Mucosa of stomach (tissue), 1 donor: Measurements from ENCODE around the gene MED26.

ENCODE experiments used
- H3K27me3 ChIP-seq: one replicate; pipeline ENCODE4 v1.7.0; 2013; ENCODE audit warnings: mild to moderate bottlenecking, low read length; ENCODE audit not compliant: control insufficient read depth, insufficient read depth
- H3K36me3 ChIP-seq: one replicate; pipeline ENCODE4 v1.7.0; 2013; ENCODE audit warnings: low read length; ENCODE audit not compliant: control insufficient read depth, insufficient read depth
- H3K4me1 ChIP-seq: one replicate; pipeline ENCODE4 v1.7.0; 2013; ENCODE audit warnings: mild to moderate bottlenecking, low read length; ENCODE audit not compliant: control insufficient read depth, insufficient read depth
- H3K4me3 ChIP-seq: one replicate; pipeline ENCODE4 v1.7.0; 2013; ENCODE audit warnings: low read length
- H3K9ac ChIP-seq: one replicate; pipeline ENCODE4 v1.7.0; 2013; ENCODE audit warnings: mild to moderate bottlenecking, low read length, moderate library complexity
- H3K9me3 ChIP-seq: one replicate; pipeline ENCODE4 v1.7.0; 2013; ENCODE audit warnings: mild to moderate bottlenecking, low read length, moderate library complexity; ENCODE audit not compliant: control insufficient read depth
- donor health status: Pancreatic carcinoma.

MED26 gene

GRCh38 chr19:16585094-16585801, 42.8 kb downstream of the MED26 start:
- H3K9ac ChIP-seq, result no peak overlapping the region
- no peaks in the 10 kb centered on the region for H3K9me3 ChIP-seq
- no peaks in the 10 kb centered on the region for H3K27me3 ChIP-seq
- H3K36me3 ChIP-seq, result peaks cover 4% of the 10 kb centered on the region
- H3K4me1 ChIP-seq, result peaks cover 79% of the 10 kb centered on the region
- H3K4me3 ChIP-seq, result no peak overlapping the region

- H3K9ac ChIP-seq, result no peak overlapping the region
- H3K27me3 ChIP-seq, result no peaks in the 10 kb centered on the region
- H3K4me3 ChIP-seq, result no peak overlapping the region
- H3K4me1 ChIP-seq, result peaks cover 79% of the 10 kb centered on the region
- no peaks in the 10 kb centered on the region for H3K9me3 ChIP-seq
- peaks cover 4% of the 10 kb centered on the region for H3K36me3 ChIP-seq
Measured at GRCh38 chr19:16584248-16585093, 43.5 kb downstream of the MED26 start.

- H3K4me1 ChIP-seq, result peaks cover 67% of the 10 kb centered on the region
- H3K36me3 ChIP-seq, result peaks cover 4% of the 10 kb centered on the region
- H3K27me3 ChIP-seq, result no peaks in the 10 kb centered on the region
- H3K4me3 ChIP-seq, result no peak overlapping the region
- H3K9me3 ChIP-seq, result no peaks in the 10 kb centered on the region
- no peak overlapping the region for H3K9ac ChIP-seq
Measured at GRCh38 chr19:16582486-16583261, 45.3 kb downstream of the MED26 start.

GRCh38 chr19:16581971-16582343, 46.0 kb downstream of the MED26 start:
- H3K9me3 ChIP-seq, result no peaks in the 10 kb centered on the region
- H3K36me3 ChIP-seq, result peaks cover 4% of the 10 kb centered on the region
- H3K27me3 ChIP-seq, result no peaks in the 10 kb centered on the region
- no peak overlapping the region for H3K9ac ChIP-seq
- H3K4me1 ChIP-seq, result peaks cover 59% of the 10 kb centered on the region
- no peak overlapping the region for H3K4me3 ChIP-seq

GRCh38 chr19:16581145-16581970, 46.6 kb downstream of the MED26 start:
- H3K9ac ChIP-seq, result no peak overlapping the region

GRCh38 chr19:16579381-16579780, 48.6 kb downstream of the MED26 start:
- no peak overlapping the region for H3K4me3 ChIP-seq

More at GRCh38 chr19:16581145-16581970, 46.6 kb downstream of the MED26 start:
- Histone ChIP-seq H3K4me1 (peaks cover 55% of the 10 kb centered on the region), H3K9me3 (no peaks in the 10 kb centered on the region), H3K36me3 (peaks cover 4% of the 10 kb centered on the region), H3K27me3 (no peaks in the 10 kb centered on the region), H3K4me3 (no peak overlapping the region)

GRCh38 chr19:16577531-16577985, 50.4 kb downstream of the MED26 start:
- peaks cover 4% of the 10 kb centered on the region for H3K36me3 ChIP-seq
- no peaks in the 10 kb centered on the region for H3K9me3 ChIP-seq
- no peak overlapping the region for H3K9ac ChIP-seq
- no peaks in the 10 kb centered on the region for H3K27me3 ChIP-seq
- peaks cover 27% of the 10 kb centered on the region for H3K4me1 ChIP-seq
- no peak overlapping the region for H3K4me3 ChIP-seq

More at GRCh38 chr19:16579381-16579780, 48.6 kb downstream of the MED26 start:
- peaks cover 4% of the 10 kb centered on the region for H3K36me3 ChIP-seq
- no peaks in the 10 kb centered on the region for H3K27me3 ChIP-seq
- no peaks in the 10 kb centered on the region for H3K9me3 ChIP-seq
- H3K9ac ChIP-seq, result no peak overlapping the region
- peaks cover 35% of the 10 kb centered on the region for H3K4me1 ChIP-seq

GRCh38 chr19:16576690-16577530, 51.1 kb downstream of the MED26 start:
- Histone ChIP-seq H3K9me3 (no peaks in the 10 kb centered on the region), H3K27me3 (no peaks in the 10 kb centered on the region), H3K4me3 (no peak overlapping the region), H3K9ac (no peak overlapping the region), H3K36me3 (peaks cover 4% of the 10 kb centered on the region), H3K4me1 (peaks cover 21% of the 10 kb centered on the region)

GRCh38 chr19:16575861-16576689, 51.9 kb downstream of the MED26 start:
- no peak overlapping the region for H3K4me3 ChIP-seq
- H3K4me1 ChIP-seq, result peaks cover 20% of the 10 kb centered on the region

GRCh38 chr19:16575282-16575681, 52.7 kb downstream of the MED26 start:
- Histone ChIP-seq H3K27me3 (no peaks in the 10 kb centered on the region), H3K4me1 (peaks cover 27% of the 10 kb centered on the region), H3K9me3 (no peaks in the 10 kb centered on the region), H3K36me3 (no peaks in the 10 kb centered on the region), H3K4me3 (no peak overlapping the region), H3K9ac (no peak overlapping the region)

More at GRCh38 chr19:16575861-16576689, 51.9 kb downstream of the MED26 start:
- Histone ChIP-seq H3K9me3 (no peaks in the 10 kb centered on the region), H3K9ac (no peak overlapping the region), H3K27me3 (no peaks in the 10 kb centered on the region), H3K36me3 (no peaks in the 10 kb centered on the region)
